Astrocyte of the spinal cord (primary cell): ENCODE results near the gene FGF14.
A peak's percentile ranks its signal among the peaks of the same experiment; 100 is the strongest.
"Not testable (repeated sequence)": the region's sequence is repeated elsewhere in the genome, so short reads cannot be mapped to it uniquely, and the experiment has no call there.

Source experiments
- DNase-seq: peaks from one replicate; pipeline ENCODE4 v3.0.0; 2011; ENCODE audit warnings: low read depth, low spot score
- H3K4me3 ChIP-seq: 2 replicates; pipeline ENCODE4 v1.5.1; 2011; ENCODE audit warnings: low read depth, mild to moderate bottlenecking, low read length, moderate library complexity
- CTCF ChIP-seq: IDR thresholded peaks from 2 replicates; pipeline ENCODE4 v1.5.1; 2012; ENCODE audit warnings: low read depth, mild to moderate bottlenecking, low read length, inconsistent platforms
- in situ Hi-C: cut with HindIII; loops from 2 replicates; pipeline ENCODE4 v1.10.0; 2017; ENCODE audit warnings: low sequenced_read_pairs

The FGF14 gene

GRCh38 chr13:101858860-101859259 lies 543.0 kb downstream of the FGF14 start:
- in situ Hi-C loops: no loop called here
- no peak overlapping the region for H3K4me3 ChIP-seq
- no peak for TF ChIP-seq CTCF
- no peak for DNase-seq

- no peak overlapping the region for H3K4me3 ChIP-seq
- in situ Hi-C loops: no loop called here
- no peak for TF ChIP-seq CTCF
- DNase-seq: no peak
These were observed 555.1 kb downstream of the FGF14 start for GRCh38 chr13:101846701-101847100.

GRCh38 chr13:101846249-101846648 lies 555.6 kb downstream of the FGF14 start:
- peak; percentile 16 for DNase-seq
- in situ Hi-C loops: no loop called here
- H3K4me3 ChIP-seq: no peak overlapping the region
- no peak for TF ChIP-seq CTCF

DNA sequence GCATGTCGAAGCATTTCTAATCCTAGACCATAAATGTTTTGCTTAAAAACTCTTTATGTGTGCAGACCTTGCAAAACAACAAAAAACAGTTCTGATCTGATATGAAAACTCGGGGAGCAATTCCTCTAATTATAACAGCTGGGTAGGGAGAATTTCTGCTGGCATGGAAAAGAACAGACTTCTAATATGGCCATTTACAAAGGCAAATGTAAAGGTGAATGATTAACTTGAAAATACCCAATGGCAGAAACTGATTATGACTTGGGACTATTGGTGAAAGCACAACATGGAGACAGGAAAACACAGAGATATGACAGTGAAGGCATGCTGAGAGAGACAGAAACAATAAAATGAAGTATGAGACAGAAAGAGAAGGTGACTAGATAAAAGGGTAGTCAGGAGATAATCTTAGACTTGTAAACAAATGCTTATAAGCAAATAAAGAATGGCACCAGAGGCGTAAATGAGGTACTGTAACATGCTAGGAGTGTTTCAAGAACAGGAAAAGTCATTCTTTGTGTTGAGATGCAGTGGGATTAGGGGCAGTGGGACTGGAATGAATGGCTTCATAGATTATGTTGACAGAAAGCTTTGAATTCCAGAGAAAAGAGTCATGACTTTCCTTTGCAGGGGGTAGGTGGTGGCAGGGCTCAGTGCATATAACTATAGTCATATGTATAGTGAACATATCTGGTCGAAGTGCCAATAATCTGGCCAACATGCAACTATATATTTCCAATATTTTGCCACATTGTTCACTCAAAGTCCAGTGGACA lies 556.4 kb downstream of the FGF14 start:
- no peak overlapping the region for H3K4me3 ChIP-seq
- in situ Hi-C loops: no loop called here
- no peak for TF ChIP-seq CTCF
- peak; percentile 16 for DNase-seq

- no peak for TF ChIP-seq CTCF
- DNase-seq: no peak
These were observed 560.1 kb downstream of the FGF14 start for GRCh38 chr13:101841698-101842097.

GRCh38 chr13:101838323-101838722 lies 563.5 kb downstream of the FGF14 start:
- in situ Hi-C loops: no loop called here
- no peak overlapping the region for H3K4me3 ChIP-seq
- DNase-seq: peak; percentile 64
- TF ChIP-seq CTCF: no peak

More at GRCh38 chr13:101841698-101842097, 560.1 kb downstream of the FGF14 start:
- in situ Hi-C loops: no loop called here
- H3K4me3 ChIP-seq: no peak overlapping the region

GRCh38 chr13:101837778-101838177 lies 564.1 kb downstream of the FGF14 start:
- in situ Hi-C loops, H3K4me3 ChIP-seq, DNase-seq: not testable (repeated sequence)
